Calu3 (cell line): ENCODE data around the gene SPRYD4. TPM values are rescaled to one million over a fixed set of nuclear protein-coding genes. Genes with fewer than 3 reads are reported as not detected.
"Not testable (repeated sequence)": the region's sequence is repeated elsewhere in the genome, so short reads cannot be mapped to it uniquely, and the experiment has no call there.

ENCODE experiments used
- BruUV-seq: library from RNA; stranded (reverse); fragments of 400-500 nt; replicated peaks from 2 replicates; lab custom pipeline; 2021; lab: Mats Ljungman, UMichigan
- CTCF ChIA-PET: fragments of 300-600 bp; sonication (Branson Sonifier 250); formaldehyde crosslinking; loops from one replicate; lab custom pipeline; 2022; ENCODE audit warnings: antibody characterized with exemption; lab: Charles Lee
- DNase-seq: peaks from one replicate; pipeline ENCODE4 v3.0.0; 2022
- H3K27ac Mint-ChIP-seq: one replicate; pipeline ENCODE4 v1.8.0; 2022; ENCODE audit warnings: mixed read lengths; ENCODE audit not compliant: unreplicated experiment
- H3K27me3 Mint-ChIP-seq: one replicate; pipeline ENCODE4 v1.8.0; 2022; ENCODE audit warnings: mixed read lengths; ENCODE audit not compliant: unreplicated experiment
- H3K36me3 Mint-ChIP-seq: one replicate; pipeline ENCODE4 v1.8.0; 2022; ENCODE audit warnings: mild to moderate bottlenecking, moderate library complexity, mixed read lengths; ENCODE audit not compliant: insufficient read depth, unreplicated experiment
- H3K4me1 Mint-ChIP-seq: one replicate; pipeline ENCODE4 v1.8.0; 2022; ENCODE audit warnings: mild to moderate bottlenecking, low read depth, mixed read lengths; ENCODE audit not compliant: unreplicated experiment
- H3K4me3 Mint-ChIP-seq: one replicate; pipeline ENCODE4 v1.8.0; 2022; ENCODE audit warnings: mild to moderate bottlenecking, low read depth, moderate library complexity, mixed read lengths; ENCODE audit not compliant: unreplicated experiment
- H3K9me3 Mint-ChIP-seq: one replicate; pipeline ENCODE4 v1.8.0; 2022; ENCODE audit warnings: low read depth, mixed read lengths; ENCODE audit not compliant: unreplicated experiment
- CTCF ChIP-seq: fragments of 200-600 bp; IDR thresholded peaks from one replicate; pipeline ENCODE4 v1.8.0; 2022; ENCODE audit warnings: antibody characterized with exemption; ENCODE audit not compliant: unreplicated experiment
- intact Hi-C: fragments of 100-400 bp; cut with micrococcal nuclease; formaldehyde crosslinking; loops from one replicate; pipeline ENCODE4 v1.10.0; 2022; ENCODE audit not compliant: unreplicated experiment
- total RNA-seq: library from RNA; stranded (reverse); gene quantifications from 2 replicates; pipeline ENCODE4 v1.2.3, GENCODE V29; 2022

SPRYD4 gene
- total RNA-seq, 1 experiment from 2014 or later = 6.1 TPM

GRCh38 chr12:56487448-56488040, 19.2 kb downstream of the SPRYD4 start:
- TF ChIP-seq CTCF = no peak
- H3K27me3 Mint-ChIP-seq = peaks cover 45% of the 10 kb centered on the region
- BruUV-seq = no TSS peak
- peaks cover 3% of the 10 kb centered on the region for H3K9me3 Mint-ChIP-seq
- peak overlapping the region; percentile 98 for H3K4me3 Mint-ChIP-seq
- peak; percentile 58 for DNase-seq
- peak overlapping the region; percentile 83 for H3K27ac Mint-ChIP-seq
- peaks cover 18% of the 10 kb centered on the region for H3K4me1 Mint-ChIP-seq
- H3K36me3 Mint-ChIP-seq = peaks cover 22% of the 10 kb centered on the region
- intact Hi-C loops = no loop called here
- CTCF ChIA-PET = interaction anchor here (0.7 to 1.3 kb wide), 5 partner anchors 9 to 263 kb away, joined by 3 to 4 read pairs (median 3); partner anchors contain the start of genes COQ10A and NABP2

GRCh38 chr12:56488041-56488955, 19.9 kb downstream of the SPRYD4 start, which contains the start of gene GLS2:
Gene GLS2 (minus strand): TSS chr12:56488161. CDS start chr12:56488118, 43 bp downstream.
- peak; percentile 82 for DNase-seq
- Mint-ChIP-seq H3K27ac (peak within 1 kb of the TSS; percentile 83), H3K9me3 (peaks cover 3% of the 10 kb centered on the region), H3K36me3 (peaks cover 22% of the 10 kb centered on the region), H3K27me3 (peaks cover 45% of the 10 kb centered on the region), H3K4me1 (peaks cover 18% of the 10 kb centered on the region), H3K4me3 (peak within 1 kb of the TSS; percentile 98)
- CTCF ChIA-PET = interaction anchor here (0.6 to 1.3 kb wide), 6 partner anchors 8 to 264 kb away, joined by 3 to 6 read pairs (median 3); partner anchors contain the start of genes COQ10A and NABP2
- intact Hi-C loops = no loop called here
- TF ChIP-seq CTCF = no peak
- BruUV-seq = no TSS peak

GRCh38 chr12:56490360-56490759, 22.0 kb downstream of the SPRYD4 start:
- CTCF ChIA-PET = interaction anchor here (0.6 kb wide), 1 partner anchor 161 kb away, joined by 6 read pairs; no protein-coding TSS in a partner anchor
- Mint-ChIP-seq H3K27ac (no peak overlapping the region), H3K27me3 (peaks cover 45% of the 10 kb centered on the region), H3K4me3 (no peak overlapping the region), H3K4me1 (peaks cover 18% of the 10 kb centered on the region), H3K9me3 (peaks cover 3% of the 10 kb centered on the region), H3K36me3 (peaks cover 22% of the 10 kb centered on the region)
- BruUV-seq = no TSS peak
- no peak for DNase-seq
- no peak for TF ChIP-seq CTCF
- intact Hi-C loops = no loop called here

- H3K27me3 Mint-ChIP-seq = peaks cover 45% of the 10 kb centered on the region
- H3K4me1 Mint-ChIP-seq, H3K27ac Mint-ChIP-seq, H3K36me3 Mint-ChIP-seq, CTCF ChIA-PET, H3K4me3 Mint-ChIP-seq, intact Hi-C loops, H3K9me3 Mint-ChIP-seq, BruUV-seq, DNase-seq: not testable (repeated sequence)
Observed at GRCh38 chr12:56493409-56494105, 25.2 kb downstream of the SPRYD4 start.

- H3K4me3 Mint-ChIP-seq, H3K36me3 Mint-ChIP-seq, H3K4me1 Mint-ChIP-seq, intact Hi-C loops, H3K9me3 Mint-ChIP-seq, BruUV-seq, CTCF ChIA-PET, DNase-seq, H3K27ac Mint-ChIP-seq: not testable (repeated sequence)
- peaks cover 46% of the 10 kb centered on the region for H3K27me3 Mint-ChIP-seq
Observed at GRCh38 chr12:56494106-56494415, 25.7 kb downstream of the SPRYD4 start.

- BruUV-seq = not testable (repeated sequence)
Observed at GRCh38 chr12:56494481-56494880, 26.1 kb downstream of the SPRYD4 start.

More at GRCh38 chr12:56494481-56494880, 26.1 kb downstream of the SPRYD4 start:
- peaks cover 51% of the 10 kb centered on the region for H3K27me3 Mint-ChIP-seq
- H3K4me3 Mint-ChIP-seq, H3K9me3 Mint-ChIP-seq, CTCF ChIA-PET, intact Hi-C loops, H3K27ac Mint-ChIP-seq, H3K36me3 Mint-ChIP-seq, H3K4me1 Mint-ChIP-seq, DNase-seq: not testable (repeated sequence)
